ENCODE data around the gene RNF44.

DNA sequence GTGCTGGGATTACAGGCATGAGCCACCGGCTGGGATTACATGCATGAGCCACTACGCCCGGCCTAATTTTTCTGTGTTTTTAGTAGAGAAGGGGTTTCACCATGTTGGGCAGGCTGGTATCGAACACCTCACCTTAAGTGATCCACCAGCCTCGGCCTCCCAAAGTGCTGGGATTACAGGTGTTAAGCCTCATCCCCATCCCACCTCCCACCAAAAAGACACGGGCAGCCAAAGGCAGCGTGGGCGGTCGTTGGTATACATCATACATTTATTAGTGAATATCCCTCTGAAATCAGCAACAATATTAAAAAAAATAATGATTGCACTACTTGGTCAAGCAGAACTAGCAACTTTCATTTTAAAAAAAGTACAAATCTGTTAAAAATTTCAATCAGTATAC is 10.7 kb downstream of the RNF44 start:
- TF ChIP-seq EZH2phosphoT487 (IDR thresholded peaks at IDR 0.05; ENCODE audit: insufficient read depth, low read depth) (no peak), EZH2 (IDR thresholded peaks at IDR 0.05; ENCODE audit: insufficient read depth, poor library complexity, severe bottlenecking) (no peak)
